ENCODE data around the gene MPZL3.

MPZL3 gene

DNA sequence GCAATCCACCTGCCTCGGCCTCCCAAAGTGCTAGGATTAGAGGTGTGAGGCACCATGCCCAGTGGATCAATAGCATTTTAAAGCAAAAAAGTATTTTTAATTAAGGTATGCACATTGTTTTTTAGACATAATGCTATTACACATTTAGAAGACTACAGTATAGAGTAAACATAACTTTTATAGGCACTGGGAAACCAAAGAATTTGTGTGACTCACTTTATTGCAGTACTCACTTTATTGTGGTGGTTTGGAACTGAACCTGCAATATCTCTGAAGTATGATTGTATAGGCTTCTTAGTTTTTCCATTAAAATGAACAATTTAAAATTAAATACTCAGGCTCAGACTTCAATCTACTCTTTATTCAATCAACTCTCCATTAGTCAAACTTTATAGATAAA, 34.8 kb upstream of the MPZL3 start:
- no peak overlapping the region for H2BK120ac ChIP-seq (ENCODE audit: low read depth, low read length)
- H2BK12ac ChIP-seq (ENCODE audit: low read length in 2 of 2) = no peak overlapping the region
- H3K36me3 ChIP-seq (ENCODE audit: control insufficient read depth in 1 of 2, insufficient read depth in 2 of 2, low read depth in 1 of 2, low read length in 2 of 2) = no peaks in the 10 kb centered on the region
- no peak overlapping the region for H4K8ac ChIP-seq (ENCODE audit: low read length)
- H2BK15ac ChIP-seq (ENCODE audit: low read depth, poor library complexity, severe bottlenecking) = no peak overlapping the region
- H3K27me3 ChIP-seq (ENCODE audit: control insufficient read depth in 1 of 2, insufficient read depth in 1 of 2, low read length in 2 of 2) = peaks cover 8 to 23% of the 10 kb centered on the region in 2 experiments
- no peak overlapping the region for H2AK5ac ChIP-seq (ENCODE audit: low read length, severe bottlenecking)
- H3K4me2 ChIP-seq (ENCODE audit: low read length, poor library complexity, severe bottlenecking) = no peak overlapping the region
- H3K9ac ChIP-seq (ENCODE audit: low read length) = no peak overlapping the region
- DNase-seq = no peak
- H3K27ac ChIP-seq (ENCODE audit: low read length, poor library complexity, severe bottlenecking) = no peak overlapping the region
- no peak overlapping the region for H2BK5ac ChIP-seq (ENCODE audit: low read depth, low read length, poor library complexity, severe bottlenecking)
- no peak overlapping the region for H3K18ac ChIP-seq (ENCODE audit: low read depth in 1 of 2, low read length in 2 of 2)
- no peak overlapping the region for H3K23ac ChIP-seq (ENCODE audit: low read length in 2 of 2)
- H3K9me3 ChIP-seq (ENCODE audit: control insufficient read depth, low read length) = no peaks in the 10 kb centered on the region
- 50% methylated on average over 1 of the region's 1 CpG for WGBS
- H3K4me1 ChIP-seq (ENCODE audit: control insufficient read depth, insufficient read depth, low read depth, low read length) = no peaks in the 10 kb centered on the region
- no peak overlapping the region for H3K4me3 ChIP-seq (ENCODE audit: insufficient read depth in 1 of 2, low read depth in 1 of 2, low read length in 2 of 2)
- no peak overlapping the region for H2AFZ ChIP-seq (ENCODE audit: low read depth, low read length)
- no peak overlapping the region for H4K91ac ChIP-seq (ENCODE audit: low read length)
- no peak overlapping the region for H3K4ac ChIP-seq (ENCODE audit: low read depth in 1 of 2, low read length in 2 of 2)
- H3K14ac ChIP-seq (ENCODE audit: low read length in 2 of 2) = no peak overlapping the region
- no peaks in the 10 kb centered on the region for H3K79me1 ChIP-seq (replicated peaks; ENCODE audit: low read length, poor library complexity, severe bottlenecking)

DNA sequence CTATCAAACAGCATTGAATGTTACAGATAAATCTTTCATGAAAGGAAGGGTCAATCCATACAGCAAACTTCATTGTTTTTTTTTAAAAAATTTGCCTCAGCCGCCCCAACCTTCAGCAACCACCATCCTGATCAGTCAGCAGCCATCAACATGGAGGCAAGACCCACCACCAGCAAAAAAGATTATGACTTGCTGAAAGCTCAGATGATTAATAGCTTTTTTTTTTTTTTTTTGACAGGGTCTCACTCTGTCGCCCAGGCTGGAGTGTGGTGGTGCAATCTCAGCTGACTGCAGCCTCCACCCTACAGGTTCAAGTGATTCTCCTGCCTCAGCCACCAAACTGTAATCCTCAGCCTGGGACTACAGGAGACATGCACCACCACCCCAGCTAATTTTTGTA, 34.4 kb upstream of the MPZL3 start:
- H3K27ac ChIP-seq (ENCODE audit: low read length, poor library complexity, severe bottlenecking) = no peak overlapping the region
- DNase-seq = no peak
- H4K8ac ChIP-seq (ENCODE audit: low read length) = no peak overlapping the region
- WGBS = 86% methylated on average over 1 of the region's 2 CpGs
- peaks cover 8 to 18% of the 10 kb centered on the region in 2 experiments for H3K27me3 ChIP-seq (ENCODE audit: control insufficient read depth in 1 of 2, insufficient read depth in 1 of 2, low read length in 2 of 2)
- no peak overlapping the region for H2BK15ac ChIP-seq (ENCODE audit: low read depth, poor library complexity, severe bottlenecking)
- no peak overlapping the region for H3K4ac ChIP-seq (ENCODE audit: low read depth in 1 of 2, low read length in 2 of 2)
- no peak overlapping the region for H2BK5ac ChIP-seq (ENCODE audit: low read depth, low read length, poor library complexity, severe bottlenecking)
- H3K79me1 ChIP-seq (replicated peaks; ENCODE audit: low read length, poor library complexity, severe bottlenecking) = no peaks in the 10 kb centered on the region
- no peak overlapping the region for H4K91ac ChIP-seq (ENCODE audit: low read length)
- H3K4me2 ChIP-seq (ENCODE audit: low read length, poor library complexity, severe bottlenecking) = no peak overlapping the region
- no peak overlapping the region for H3K14ac ChIP-seq (ENCODE audit: low read length in 2 of 2)
- no peaks in the 10 kb centered on the region for H3K4me1 ChIP-seq (ENCODE audit: control insufficient read depth, insufficient read depth, low read depth, low read length)
- no peaks in the 10 kb centered on the region for H3K36me3 ChIP-seq (ENCODE audit: control insufficient read depth in 1 of 2, insufficient read depth in 2 of 2, low read depth in 1 of 2, low read length in 2 of 2)
- no peak overlapping the region for H2AK5ac ChIP-seq (ENCODE audit: low read length, severe bottlenecking)
- H2AFZ ChIP-seq (ENCODE audit: low read depth, low read length) = no peak overlapping the region
- no peak overlapping the region for H3K18ac ChIP-seq (ENCODE audit: low read depth in 1 of 2, low read length in 2 of 2)
- no peak overlapping the region for H2BK120ac ChIP-seq (ENCODE audit: low read depth, low read length)
- no peak overlapping the region for H3K23ac ChIP-seq (ENCODE audit: low read length in 2 of 2)
- no peaks in the 10 kb centered on the region for H3K9me3 ChIP-seq (ENCODE audit: control insufficient read depth, low read length)
- no peak overlapping the region for H3K4me3 ChIP-seq (ENCODE audit: insufficient read depth in 1 of 2, low read depth in 1 of 2, low read length in 2 of 2)
- no peak overlapping the region for H3K9ac ChIP-seq (ENCODE audit: low read length)
- H2BK12ac ChIP-seq (ENCODE audit: low read length in 2 of 2) = no peak overlapping the region

DNA sequence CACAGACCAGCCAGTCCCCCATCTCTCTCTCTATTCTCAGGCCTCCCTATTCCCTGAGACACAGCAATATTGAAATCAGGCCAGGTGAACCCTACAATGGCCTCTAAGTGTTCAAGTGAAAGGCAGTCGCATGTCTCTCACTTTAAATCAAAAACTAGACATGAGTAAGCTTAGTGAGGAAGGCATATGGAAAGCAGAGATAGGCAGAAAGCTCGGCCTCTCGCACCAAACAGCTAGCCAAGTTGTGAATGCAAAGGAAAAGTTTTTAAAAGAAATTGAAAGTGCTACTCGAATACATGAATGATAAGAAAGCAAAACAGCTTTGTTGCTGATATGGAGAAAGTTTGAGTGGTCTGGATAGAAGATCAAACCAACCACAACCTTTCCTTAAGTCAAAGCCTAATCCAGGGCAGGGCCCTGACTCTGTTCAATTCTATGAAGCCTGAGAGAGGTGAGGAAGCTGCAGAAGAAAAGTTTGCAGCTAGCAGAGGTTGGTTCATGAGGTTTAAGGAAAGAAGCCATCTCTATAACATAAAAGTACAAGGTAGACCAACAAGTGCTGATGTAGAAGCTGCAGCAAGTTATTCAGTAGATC, 31.7 kb upstream of the MPZL3 start:
- H3K4me2 ChIP-seq (ENCODE audit: low read length, poor library complexity, severe bottlenecking) = no peak overlapping the region
- no peak overlapping the region for H3K27ac ChIP-seq (ENCODE audit: low read length, poor library complexity, severe bottlenecking)
- no peak overlapping the region for H4K91ac ChIP-seq (ENCODE audit: low read length)
- no peak overlapping the region for H2AFZ ChIP-seq (ENCODE audit: low read depth, low read length)
- H2AK5ac ChIP-seq (ENCODE audit: low read length, severe bottlenecking) = no peak overlapping the region
- H3K79me1 ChIP-seq (replicated peaks; ENCODE audit: low read length, poor library complexity, severe bottlenecking) = no peaks in the 10 kb centered on the region
- no peak overlapping the region for H3K23ac ChIP-seq (ENCODE audit: low read length in 2 of 2)
- no peak overlapping the region for H3K4ac ChIP-seq (ENCODE audit: low read depth in 1 of 2, low read length in 2 of 2)
- no peak overlapping the region for H3K18ac ChIP-seq (ENCODE audit: low read depth in 1 of 2, low read length in 2 of 2)
- no peak overlapping the region for H2BK12ac ChIP-seq (ENCODE audit: low read length in 2 of 2)
- WGBS = 90% methylated on average over 3 of the region's 4 CpGs
- no peaks in the 10 kb centered on the region for H3K36me3 ChIP-seq (ENCODE audit: control insufficient read depth in 1 of 2, insufficient read depth in 2 of 2, low read depth in 1 of 2, low read length in 2 of 2)
- H2BK5ac ChIP-seq (ENCODE audit: low read depth, low read length, poor library complexity, severe bottlenecking) = no peak overlapping the region
- H2BK120ac ChIP-seq (ENCODE audit: low read depth, low read length) = no peak overlapping the region
- no peak for DNase-seq
- no peak overlapping the region for H2BK15ac ChIP-seq (ENCODE audit: low read depth, poor library complexity, severe bottlenecking)
- H3K9ac ChIP-seq (ENCODE audit: low read length) = no peak overlapping the region
- H4K8ac ChIP-seq (ENCODE audit: low read length) = no peak overlapping the region
- peaks cover 6 to 8% of the 10 kb centered on the region in 2 experiments for H3K27me3 ChIP-seq (ENCODE audit: control insufficient read depth in 1 of 2, insufficient read depth in 1 of 2, low read length in 2 of 2)
- no peaks in the 10 kb centered on the region for H3K9me3 ChIP-seq (ENCODE audit: control insufficient read depth, low read length)
- H3K14ac ChIP-seq (ENCODE audit: low read length in 2 of 2) = no peak overlapping the region
- no peaks in the 10 kb centered on the region for H3K4me1 ChIP-seq (ENCODE audit: control insufficient read depth, insufficient read depth, low read depth, low read length)
- H3K4me3 ChIP-seq (ENCODE audit: insufficient read depth in 1 of 2, low read depth in 1 of 2, low read length in 2 of 2) = no peak overlapping the region

DNA sequence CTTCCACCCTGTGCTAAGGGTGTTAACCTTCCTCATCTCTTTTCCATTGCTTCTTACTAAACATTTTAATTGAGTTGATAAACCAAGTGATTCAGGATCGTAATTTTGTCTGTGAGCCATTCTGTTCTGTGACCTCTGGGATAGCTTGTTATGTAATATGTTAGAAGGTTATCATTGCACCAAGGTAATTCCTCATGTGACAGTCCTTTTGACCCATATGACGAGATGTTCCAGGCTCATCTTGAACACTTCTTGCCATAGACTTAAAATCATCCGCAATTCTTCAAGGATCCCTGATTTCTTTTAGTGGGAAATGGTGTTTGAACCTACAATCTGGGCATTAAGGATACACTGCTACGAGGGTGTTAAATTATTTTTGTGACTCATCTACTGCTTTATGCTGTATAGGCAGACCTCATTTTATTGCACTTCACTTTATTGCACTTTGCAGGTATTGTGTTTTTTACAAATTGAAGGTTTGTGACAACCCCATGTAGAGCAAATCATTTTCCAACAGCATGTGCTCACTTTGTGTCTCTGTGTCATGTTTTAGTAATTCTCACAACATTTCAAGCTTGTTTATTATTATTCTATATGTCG, 31.0 kb upstream of the MPZL3 start:
- Histone ChIP-seq H3K9ac (ENCODE audit: low read length) (no peak overlapping the region), H3K4me3 (ENCODE audit: insufficient read depth in 1 of 2, low read depth in 1 of 2, low read length in 2 of 2) (no peak overlapping the region), H2AFZ (ENCODE audit: low read depth, low read length) (no peak overlapping the region), H3K9me3 (ENCODE audit: control insufficient read depth, low read length) (no peaks in the 10 kb centered on the region), H2BK12ac (ENCODE audit: low read length in 2 of 2) (no peak overlapping the region), H3K4me1 (ENCODE audit: control insufficient read depth, insufficient read depth, low read depth, low read length) (no peaks in the 10 kb centered on the region), H3K27me3 (ENCODE audit: control insufficient read depth in 1 of 2, insufficient read depth in 1 of 2, low read length in 2 of 2) (peaks cover 6 to 8% of the 10 kb centered on the region in 2 experiments), H2BK15ac (ENCODE audit: low read depth, poor library complexity, severe bottlenecking) (no peak overlapping the region), H4K8ac (ENCODE audit: low read length) (no peak overlapping the region), H3K4ac (ENCODE audit: low read depth in 1 of 2, low read length in 2 of 2) (no peak overlapping the region), H3K23ac (ENCODE audit: low read length in 2 of 2) (no peak overlapping the region), H3K27ac (ENCODE audit: low read length, poor library complexity, severe bottlenecking) (no peak overlapping the region), H2BK5ac (ENCODE audit: low read depth, low read length, poor library complexity, severe bottlenecking) (no peak overlapping the region), H3K18ac (ENCODE audit: low read depth in 1 of 2, low read length in 2 of 2) (no peak overlapping the region), H2BK120ac (ENCODE audit: low read depth, low read length) (no peak overlapping the region), H3K4me2 (ENCODE audit: low read length, poor library complexity, severe bottlenecking) (no peak overlapping the region), H4K91ac (ENCODE audit: low read length) (no peak overlapping the region), H3K36me3 (ENCODE audit: control insufficient read depth in 1 of 2, insufficient read depth in 2 of 2, low read depth in 1 of 2, low read length in 2 of 2) (no peaks in the 10 kb centered on the region), H3K79me1 (replicated peaks; ENCODE audit: low read length, poor library complexity, severe bottlenecking) (no peaks in the 10 kb centered on the region), H3K14ac (ENCODE audit: low read length in 2 of 2) (no peak overlapping the region), H2AK5ac (ENCODE audit: low read length, severe bottlenecking) (no peak overlapping the region)
- 83% methylated on average over 2 of the region's 5 CpGs for WGBS
- no peak for DNase-seq

All from mesenchymal stem cell (in vitro differentiated cells and primary cell).